DND-41 (cell line): ENCODE results near the gene ICOS.
A peak's percentile ranks its signal among the peaks of the same experiment; 100 is the strongest.
"Not testable (repeated sequence)": the region's sequence is repeated elsewhere in the genome, so short reads cannot be mapped to it uniquely, and the experiment has no call there.

Experiments
- ATAC-seq: fragments of 200-7000 bp; cut with Tn5 transposase; 3 replicates; pipeline ENCODE4 v1.9.1; 2021; ENCODE audit warnings: low read depth; ENCODE audit not compliant: insufficient read depth
- DNase-seq: peaks from one replicate; pipeline ENCODE4 v3.0.0-alpha.2; 2020
- H2AFZ ChIP-seq: 2 replicates; pipeline ENCODE4 v1.6.0; 2012; ENCODE audit warnings: low read depth, low read length
- H3K27ac ChIP-seq: 2 replicates; pipeline ENCODE4 v1.5.1; 2012; ENCODE audit warnings: low read length, inconsistent platforms
- H3K27me3 ChIP-seq: fragments of 200-600 bp; sonication (generic); 2 replicates; pipeline ENCODE4 v1.6.0; 2012; ENCODE audit warnings: low read length, mild to moderate bottlenecking, inconsistent platforms; ENCODE audit not compliant: insufficient read depth, poor library complexity
- H3K36me3 ChIP-seq: 2 replicates; pipeline ENCODE4 v1.5.1; 2012; ENCODE audit warnings: low read length, inconsistent platforms; ENCODE audit not compliant: insufficient read depth
- H3K4me1 ChIP-seq: 2 replicates; pipeline ENCODE4 v1.5.1; 2012; ENCODE audit warnings: mild to moderate bottlenecking, low read length; ENCODE audit not compliant: insufficient read depth
- H3K4me2 ChIP-seq: 2 replicates; pipeline ENCODE4 v1.6.0; 2012; ENCODE audit warnings: mild to moderate bottlenecking, moderate library complexity, low read length, inconsistent platforms; ENCODE audit not compliant: insufficient read depth
- H3K4me3 ChIP-seq, 2 experiments: fragments of 200-600 bp in 1 of 2; shearing (Covaris generic) in 1 of 2; 2 replicates each; pipeline ENCODE4 v1.5.1; 2012 to 2016; ENCODE audit warnings: inconsistent platforms in 2 of 2, low read length in 2 of 2, mild to moderate bottlenecking in 2 of 2, low read depth in 1 of 2, moderate library complexity in 1 of 2
- H3K79me2 ChIP-seq: 2 replicates; pipeline ENCODE4 v1.6.0; 2012; ENCODE audit warnings: low read length, inconsistent platforms; ENCODE audit not compliant: insufficient read depth
- H3K9ac ChIP-seq: 2 replicates; pipeline ENCODE4 v1.6.0; 2012; ENCODE audit warnings: low read depth, mild to moderate bottlenecking, inconsistent platforms, low read length, moderate library complexity
- H3K9me3 ChIP-seq: 2 replicates; pipeline ENCODE4 v1.5.1; 2012; ENCODE audit warnings: low read length, moderate library complexity, mild to moderate bottlenecking, inconsistent platforms; ENCODE audit not compliant: insufficient read depth, severe bottlenecking
- H4K20me1 ChIP-seq: 2 replicates; pipeline ENCODE4 v1.6.0; 2012; ENCODE audit warnings: low read length; ENCODE audit not compliant: insufficient read depth
- CTCF ChIP-seq: IDR thresholded peaks from 2 replicates; pipeline ENCODE4 v1.5.1; 2012; ENCODE audit warnings: borderline replicate concordance, low read length, moderate library complexity, mild to moderate bottlenecking; ENCODE audit not compliant: poor library complexity, severe bottlenecking; ENCODE audit errors: extremely low read depth
- EZH2 ChIP-seq: IDR thresholded peaks from 3 replicates; pipeline ENCODE4 v1.6.1; 2012; ENCODE audit warnings: borderline replicate concordance, low read depth, mild to moderate bottlenecking, moderate library complexity, low read length, inconsistent platforms; ENCODE audit not compliant: severe bottlenecking

The ICOS gene

GRCh38 chr2:203983064-203983715, 46.6 kb downstream of the ICOS start:
- H3K4me3 ChIP-seq: no peak overlapping the region
- no peak overlapping the region for H3K9ac ChIP-seq
- H3K4me1 ChIP-seq: no peaks in the 10 kb centered on the region
- no peaks in the 10 kb centered on the region for H3K79me2 ChIP-seq
- no peak overlapping the region for H3K4me2 ChIP-seq
- H2AFZ ChIP-seq: no peak overlapping the region
- H3K9me3 ChIP-seq: no peaks in the 10 kb centered on the region
- no peaks in the 10 kb centered on the region for H3K36me3 ChIP-seq
- no peak for TF ChIP-seq EZH2
- TF ChIP-seq CTCF: no peak
- peak; percentile 39; the same call in 2 of the 3 replicates for ATAC-seq
- H3K27me3 ChIP-seq: no peaks in the 10 kb centered on the region
- H3K27ac ChIP-seq: no peak overlapping the region
- H4K20me1 ChIP-seq: no peaks in the 10 kb centered on the region
- DNase-seq: no peak

DNA sequence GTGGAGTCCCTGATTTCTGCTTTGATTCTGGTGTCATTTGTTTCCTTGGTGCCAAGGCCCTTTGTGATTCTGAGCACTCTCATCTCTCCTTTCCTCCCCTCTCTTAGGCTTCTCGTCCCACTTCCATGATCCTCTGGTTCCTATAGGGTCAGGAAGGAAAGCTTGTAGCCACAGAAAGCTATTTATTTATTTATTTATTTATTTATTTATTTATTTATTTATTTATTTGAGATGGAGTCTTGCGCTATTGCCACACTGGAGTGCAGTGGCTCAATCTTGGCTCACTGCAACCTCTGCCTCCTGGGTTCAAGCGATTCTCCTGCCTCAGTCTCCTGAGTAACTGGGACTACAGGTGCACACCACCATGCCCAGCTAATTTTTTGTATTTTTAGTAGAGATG, 49.4 kb downstream of the ICOS start:
- H4K20me1 ChIP-seq, H3K79me2 ChIP-seq, H3K4me1 ChIP-seq, H2AFZ ChIP-seq, H3K36me3 ChIP-seq, DNase-seq, H3K27me3 ChIP-seq, H3K4me2 ChIP-seq, H3K9ac ChIP-seq, H3K9me3 ChIP-seq, H3K27ac ChIP-seq, H3K4me3 ChIP-seq, ATAC-seq: not testable (repeated sequence)

GRCh38 chr2:203987959-203988358, 51.4 kb downstream of the ICOS start:
- TF ChIP-seq EZH2: no peak
- no peak for TF ChIP-seq CTCF
- H3K27me3 ChIP-seq: no peaks in the 10 kb centered on the region

GRCh38 chr2:203988500-203989260, 52.1 kb downstream of the ICOS start:
- ATAC-seq: no peak
- Histone ChIP-seq H3K9ac (no peak overlapping the region), H3K36me3 (no peaks in the 10 kb centered on the region), H3K79me2 (no peaks in the 10 kb centered on the region), H3K4me1 (no peaks in the 10 kb centered on the region), H3K27me3 (no peaks in the 10 kb centered on the region), H3K27ac (no peak overlapping the region), H3K4me3 (no peak overlapping the region), H4K20me1 (no peaks in the 10 kb centered on the region), H3K4me2 (no peak overlapping the region), H3K9me3 (no peaks in the 10 kb centered on the region), H2AFZ (no peak overlapping the region)
- TF ChIP-seq CTCF: no peak
- DNase-seq: no peak

More at GRCh38 chr2:203987959-203988358, 51.4 kb downstream of the ICOS start:
- DNase-seq: no peak
- H3K4me2 ChIP-seq: no peak overlapping the region
- no peak overlapping the region for H2AFZ ChIP-seq
- H3K36me3 ChIP-seq: no peaks in the 10 kb centered on the region
- H3K4me1 ChIP-seq: no peaks in the 10 kb centered on the region
- H3K4me3 ChIP-seq: no peak overlapping the region
- H3K9me3 ChIP-seq: no peaks in the 10 kb centered on the region
- H3K9ac ChIP-seq: no peak overlapping the region
- H3K27ac ChIP-seq: no peak overlapping the region
- no peaks in the 10 kb centered on the region for H4K20me1 ChIP-seq
- H3K79me2 ChIP-seq: no peaks in the 10 kb centered on the region
- ATAC-seq: no peak
